GM18907 (cell line): ENCODE measurements around the gene C16orf95.

ENCODE experiments used
- ATAC-seq: cut with Tn5 transposase; IDR thresholded peaks from one replicate; pipeline ENCODE4 v1.9.1; 2021; ENCODE audit warnings: mild to moderate bottlenecking, moderate library complexity; ENCODE audit not compliant: unreplicated experiment

C16orf95 gene

GRCh38 chr16:87319997-87320491 lies 2.9 kb upstream of the C16orf95 start:
- ATAC-seq: no peak

GRCh38 chr16:87319011-87319410 lies 1.8 kb upstream of the C16orf95 start:
- ATAC-seq: no peak

GRCh38 chr16:87317750-87318644 lies 805 bp upstream of the C16orf95 start:
- peak; percentile 27 for ATAC-seq

GRCh38 chr16:87316450-87316922 lies 706 bp downstream of the C16orf95 start:
- no peak for ATAC-seq

GRCh38 chr16:87314990-87315420 lies 2.2 kb downstream of the C16orf95 start:
- no peak for ATAC-seq

GRCh38 chr16:87312008-87312407 lies 5.2 kb downstream of the C16orf95 start:
- no peak for ATAC-seq

- ATAC-seq: no peak
Observed at GRCh38 chr16:87311387-87311786, 5.8 kb downstream of the C16orf95 start.

- no peak for ATAC-seq
Observed at GRCh38 chr16:87310610-87311009, 6.6 kb downstream of the C16orf95 start.

- ATAC-seq: no peak
Observed at GRCh38 chr16:87309620-87310525, 7.3 kb downstream of the C16orf95 start.

- no peak for ATAC-seq
Observed at GRCh38 chr16:87308826-87309225, 8.4 kb downstream of the C16orf95 start.

GRCh38 chr16:87306516-87306915 lies 10.7 kb downstream of the C16orf95 start:
- ATAC-seq: no peak

- ATAC-seq: no peak
Observed at GRCh38 chr16:87305505-87306391, 11.4 kb downstream of the C16orf95 start.

GRCh38 chr16:87304951-87305350 lies 12.2 kb downstream of the C16orf95 start:
- ATAC-seq: no peak

- no peak for ATAC-seq
Observed at GRCh38 chr16:87303962-87304521, 13.2 kb downstream of the C16orf95 start.

GRCh38 chr16:87303431-87303930 lies 13.7 kb downstream of the C16orf95 start:
- ATAC-seq: no peak

GRCh38 chr16:87298857-87299465 lies 18.2 kb downstream of the C16orf95 start:
- ATAC-seq: no peak

GRCh38 chr16:87297918-87298631 lies 19.1 kb downstream of the C16orf95 start:
- ATAC-seq: no peak

- no peak for ATAC-seq
Observed at GRCh38 chr16:87297407-87297806, 19.8 kb downstream of the C16orf95 start.
